Adipocyte (in vitro differentiated cells): ENCODE data around the gene SENP1.

Source experiments
- DNase-seq: peaks from one replicate; pipeline ENCODE4 v3.0.0-alpha.2; 2015; ENCODE audit warnings: low read depth
- H3K27me3 ChIP-seq: replicated peaks from 2 replicates; pipeline ENCODE4 v1.7.0; 2013; ENCODE audit warnings: mild to moderate bottlenecking, low read length, moderate library complexity; ENCODE audit not compliant: control insufficient read depth, insufficient read depth
- H3K36me3 ChIP-seq: 2 replicates; pipeline ENCODE4 v1.7.0; 2013; ENCODE audit warnings: low read length, mild to moderate bottlenecking, moderate library complexity; ENCODE audit not compliant: control insufficient read depth, insufficient read depth, severe bottlenecking
- H3K4me1 ChIP-seq: 2 replicates; pipeline ENCODE4 v1.7.0; 2013; ENCODE audit warnings: mild to moderate bottlenecking, low read length, moderate library complexity; ENCODE audit not compliant: control insufficient read depth, insufficient read depth
- H3K4me3 ChIP-seq: 2 replicates; pipeline ENCODE4 v1.7.0; 2013; ENCODE audit warnings: mild to moderate bottlenecking, low read length, moderate library complexity
- H3K9ac ChIP-seq: 2 replicates; pipeline ENCODE4 v1.7.0; 2013; ENCODE audit warnings: mild to moderate bottlenecking, low read length, moderate library complexity
- H3K9me3 ChIP-seq: 2 replicates; pipeline ENCODE4 v1.7.0; 2013; ENCODE audit warnings: mild to moderate bottlenecking, low read length, moderate library complexity; ENCODE audit not compliant: control insufficient read depth

The SENP1 gene

GRCh38 chr12:48012070-48012469 is 93.8 kb downstream of the SENP1 start:
- H3K9ac ChIP-seq: no peak overlapping the region
- no peaks in the 10 kb centered on the region for H3K9me3 ChIP-seq
- H3K36me3 ChIP-seq: no peaks in the 10 kb centered on the region
- H3K27me3 ChIP-seq: peaks cover 75% of the 10 kb centered on the region
- no peak overlapping the region for H3K4me3 ChIP-seq
- H3K4me1 ChIP-seq: no peaks in the 10 kb centered on the region
- no peak for DNase-seq

- Histone ChIP-seq H3K36me3 (no peaks in the 10 kb centered on the region), H3K4me1 (no peaks in the 10 kb centered on the region), H3K9me3 (no peaks in the 10 kb centered on the region), H3K4me3 (no peak overlapping the region), H3K9ac (no peak overlapping the region), H3K27me3 (peaks cover 83% of the 10 kb centered on the region)
- DNase-seq: no peak
These were observed 95.4 kb downstream of the SENP1 start for GRCh38 chr12:48010366-48010970.

- H3K36me3 ChIP-seq: no peaks in the 10 kb centered on the region
- no peaks in the 10 kb centered on the region for H3K4me1 ChIP-seq
- H3K9ac ChIP-seq: no peak overlapping the region
- no peaks in the 10 kb centered on the region for H3K9me3 ChIP-seq
- peaks cover 83% of the 10 kb centered on the region for H3K27me3 ChIP-seq
- no peak for DNase-seq
- H3K4me3 ChIP-seq: no peak overlapping the region
These were observed 96.4 kb downstream of the SENP1 start for GRCh38 chr12:48009471-48009870.

GRCh38 chr12:48008950-48009349 is 96.9 kb downstream of the SENP1 start:
- no peak for DNase-seq

DNA sequence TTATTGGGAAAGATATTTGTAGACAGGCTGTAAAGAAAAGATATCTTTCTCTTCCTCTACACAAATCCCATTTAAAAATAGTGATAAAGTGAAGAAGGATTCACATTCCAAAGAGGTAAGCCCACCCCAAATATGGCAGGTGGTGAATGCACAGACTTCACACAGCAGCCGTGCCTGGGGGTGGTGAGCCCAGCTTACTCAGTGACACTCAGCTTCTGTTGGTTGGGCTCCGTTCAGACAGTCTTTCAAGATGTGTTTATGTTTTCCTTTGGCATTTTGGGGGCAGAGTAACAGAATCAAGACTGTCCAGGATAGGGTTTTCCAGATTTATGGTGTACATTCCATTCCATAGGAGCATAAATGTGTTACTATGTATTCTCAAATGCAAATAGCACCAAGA is 97.5 kb downstream of the SENP1 start:
- no peak overlapping the region for H3K9ac ChIP-seq
- DNase-seq: no peak
- no peak overlapping the region for H3K4me3 ChIP-seq
- H3K27me3 ChIP-seq: peaks cover 79% of the 10 kb centered on the region
- H3K4me1 ChIP-seq: peaks cover 6% of the 10 kb centered on the region
- no peaks in the 10 kb centered on the region for H3K9me3 ChIP-seq
- no peaks in the 10 kb centered on the region for H3K36me3 ChIP-seq

More at GRCh38 chr12:48008950-48009349, 96.9 kb downstream of the SENP1 start:
- Histone ChIP-seq H3K27me3 (peaks cover 78% of the 10 kb centered on the region), H3K9ac (no peak overlapping the region), H3K4me1 (peaks cover 2% of the 10 kb centered on the region), H3K9me3 (no peaks in the 10 kb centered on the region), H3K36me3 (no peaks in the 10 kb centered on the region), H3K4me3 (no peak overlapping the region)

GRCh38 chr12:48007206-48007605 is 98.7 kb downstream of the SENP1 start:
- Histone ChIP-seq H3K27me3 (peaks cover 76% of the 10 kb centered on the region), H3K9ac (no peak overlapping the region), H3K9me3 (no peaks in the 10 kb centered on the region), H3K4me1 (peaks cover 15% of the 10 kb centered on the region), H3K36me3 (no peaks in the 10 kb centered on the region), H3K4me3 (no peak overlapping the region)
- DNase-seq: no peak

DNA sequence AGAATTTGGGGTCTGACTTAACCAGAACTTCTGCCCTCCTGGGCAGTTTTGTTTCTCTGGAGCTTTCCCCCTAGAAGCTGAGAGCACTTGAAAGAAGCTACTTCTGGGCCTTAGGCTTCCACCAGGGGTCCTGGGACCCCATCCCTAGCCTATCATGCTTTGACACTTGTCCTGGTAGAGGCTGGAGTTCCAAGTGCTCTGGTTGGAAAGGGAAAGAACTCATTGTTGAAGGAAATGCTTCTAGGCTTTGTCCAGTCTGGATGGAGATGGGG is 100.2 kb downstream of the SENP1 start:
- Histone ChIP-seq H3K27me3 (peaks cover 75% of the 10 kb centered on the region), H3K4me3 (no peak overlapping the region), H3K36me3 (no peaks in the 10 kb centered on the region), H3K9me3 (no peaks in the 10 kb centered on the region), H3K4me1 (peaks cover 30% of the 10 kb centered on the region), H3K9ac (no peak overlapping the region)
- DNase-seq: no peak

GRCh38 chr12:48005001-48005749 is 100.7 kb downstream of the SENP1 start:
- H3K4me3 ChIP-seq: no peak overlapping the region
- H3K9ac ChIP-seq: no peak overlapping the region
- H3K4me1 ChIP-seq: peaks cover 30% of the 10 kb centered on the region
- no peaks in the 10 kb centered on the region for H3K9me3 ChIP-seq
- DNase-seq: no peak
- peaks cover 75% of the 10 kb centered on the region for H3K27me3 ChIP-seq
- no peaks in the 10 kb centered on the region for H3K36me3 ChIP-seq

DNA sequence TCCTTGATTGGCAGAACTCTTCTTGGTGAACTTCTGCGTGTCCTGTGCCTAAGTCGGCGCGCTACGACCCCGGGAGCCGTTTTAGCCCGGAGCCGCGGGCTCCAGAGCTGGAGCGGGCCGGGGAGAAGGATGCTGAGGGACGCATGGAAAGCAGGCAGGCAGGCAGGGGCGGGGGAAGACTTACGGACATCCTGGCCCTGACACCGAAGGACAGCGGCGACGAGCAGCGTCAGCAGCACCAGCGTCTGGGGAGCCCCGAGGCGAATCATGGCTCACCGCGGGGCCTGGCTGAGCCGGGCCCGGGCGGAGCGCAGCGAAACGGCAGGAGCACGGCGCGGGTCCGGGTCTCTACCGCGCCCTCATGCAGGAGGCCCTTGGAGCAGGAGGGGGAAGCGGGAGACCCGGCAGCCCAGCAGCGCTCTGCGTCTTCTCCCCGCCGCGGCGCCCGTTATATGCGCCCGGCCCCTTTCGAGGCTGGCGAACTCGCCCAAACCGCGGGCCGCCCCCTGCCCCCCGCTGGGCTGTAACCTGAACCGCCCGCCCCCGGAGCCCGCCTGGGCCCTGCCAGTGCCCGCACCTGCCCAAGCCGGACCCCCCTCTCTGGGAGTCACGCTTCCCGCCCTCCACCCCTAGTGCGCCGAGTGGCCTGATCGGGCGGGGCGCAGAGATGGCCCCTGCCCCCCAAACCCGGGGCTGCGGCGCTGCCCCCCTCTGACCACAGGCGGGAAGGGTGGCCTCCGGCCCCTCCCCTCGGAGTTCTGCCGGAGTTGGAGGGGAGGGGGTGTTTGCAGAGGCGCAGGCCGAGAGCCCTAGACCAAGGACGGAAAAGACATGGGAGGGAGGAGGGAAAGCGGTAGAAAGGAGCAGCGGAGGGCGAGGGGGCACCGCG is 101.6 kb downstream of the SENP1 start, which contains the start of gene COL2A1:
Gene COL2A1, minus strand, starts transcription at position 424 of the 889 bp plus-strand sequence. Its CDS starts 155 bp downstream, at position 269.
- Histone ChIP-seq H3K4me3 (peak within 1 kb of the TSS; percentile 31), H3K27me3 (peaks cover 74% of the 10 kb centered on the region)

DNA sequence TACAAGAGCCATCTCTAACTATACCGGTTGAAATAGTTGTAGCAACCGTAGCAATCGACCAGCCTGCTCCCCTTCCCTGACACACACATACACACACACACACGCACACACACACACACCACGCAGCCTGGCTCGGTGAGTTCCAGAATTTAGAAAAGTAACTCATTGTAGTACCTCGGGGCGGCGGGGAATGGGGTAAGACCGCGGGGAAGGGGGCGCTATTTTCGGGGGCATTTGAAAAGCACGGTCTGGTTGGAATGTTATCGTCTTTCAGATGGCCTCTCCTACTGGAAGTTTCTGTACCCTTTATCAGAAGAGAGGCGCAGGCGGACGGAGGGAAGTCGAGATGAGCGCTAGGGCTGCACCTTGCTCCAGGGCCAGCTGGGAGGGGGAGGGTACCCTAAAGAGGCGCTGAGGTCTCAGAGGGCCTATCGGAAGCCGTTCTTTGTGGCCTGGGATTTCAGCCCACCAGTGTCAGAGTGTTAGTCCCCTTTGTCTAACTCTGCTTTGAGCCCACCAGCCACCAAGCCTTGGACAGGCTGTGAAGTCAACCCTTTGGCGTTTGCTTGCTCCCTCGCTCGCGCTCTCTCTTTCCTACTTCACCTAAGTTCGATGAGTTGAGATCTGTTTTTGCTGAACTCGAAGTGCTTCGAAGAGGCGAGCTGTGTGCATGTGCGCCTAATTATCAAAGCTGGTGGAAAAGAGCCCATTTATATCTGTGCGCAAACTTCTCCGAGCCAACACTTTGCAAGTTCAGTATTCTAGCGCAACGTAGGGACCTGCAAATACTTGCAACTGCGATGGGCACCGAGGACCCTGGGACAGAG is 102.4 kb downstream of the SENP1 start:
- no peak for DNase-seq
- Histone ChIP-seq H3K27me3 (peaks cover 74% of the 10 kb centered on the region), H3K36me3 (no peaks in the 10 kb centered on the region), H3K4me3 (peak overlapping the region; percentile 31), H3K9me3 (no peaks in the 10 kb centered on the region), H3K4me1 (peaks cover 30% of the 10 kb centered on the region), H3K9ac (no peak overlapping the region)

More for the DNA sequence above, 101.6 kb downstream of the SENP1 start, which contains the start of gene COL2A1:
- Histone ChIP-seq H3K9ac (no peak within 1 kb of the TSS), H3K36me3 (no peaks in the 10 kb centered on the region), H3K9me3 (no peaks in the 10 kb centered on the region), H3K4me1 (peaks cover 30% of the 10 kb centered on the region)
- DNase-seq: peak; percentile 44
